MG63 (cell line): ENCODE measurements around the gene CCNB1. TPM values are rescaled to one million over a fixed set of nuclear protein-coding genes. Genes with fewer than 3 reads are reported as not detected.
A peak's percentile ranks its signal among the peaks of the same experiment; 100 is the strongest.
"Not testable (repeated sequence)": the region's sequence is repeated elsewhere in the genome, so short reads cannot be mapped to it uniquely, and the experiment has no call there.

Experiments used
- DNase-seq: peaks from one replicate; pipeline ENCODE4 v3.0.0-alpha.2; 2020
- H3K27me3 ChIP-seq: fragments of 250-450 bp; sonication (Bioruptor Pico); 2 replicates; pipeline ENCODE4 v1.5.1; 2020; ENCODE audit warnings: mild to moderate bottlenecking, moderate library complexity
- H3K36me3 ChIP-seq: fragments of 250-450 bp; sonication (Bioruptor Pico); 2 replicates; pipeline ENCODE4 v1.5.1; 2020; ENCODE audit warnings: mild to moderate bottlenecking, moderate library complexity
- H3K4me3 ChIP-seq: fragments of 250-450 bp; sonication (Bioruptor Pico); 2 replicates; pipeline ENCODE4 v1.5.1; 2020; ENCODE audit warnings: mild to moderate bottlenecking, moderate library complexity
- H3K9me3 ChIP-seq: fragments of 250-450 bp; sonication (Bioruptor Pico); 2 replicates; pipeline ENCODE4 v1.5.1; 2020; ENCODE audit warnings: mild to moderate bottlenecking, moderate library complexity
- total RNA-seq: library from RNA; depleted of rRNA; stranded (reverse); fragments of >200 nt; shearing (Covaris generic); gene quantifications from 2 replicates; pipeline ENCODE4 v1.2.3, GENCODE V29; 2014; ENCODE audit warnings: low replicate concordance

The CCNB1 gene
- total RNA-seq, 1 experiment from 2014 or later, result 310 TPM

GRCh38 chr5:69167493-69167855 lies 524 bp downstream of the CCNB1 start:
- no peak for DNase-seq
- no peaks in the 10 kb centered on the region for H3K9me3 ChIP-seq
- peaks cover 49% of the 10 kb centered on the region for H3K36me3 ChIP-seq
- H3K4me3 ChIP-seq, result peak overlapping the region; percentile 83
- no peaks in the 10 kb centered on the region for H3K27me3 ChIP-seq

- Histone ChIP-seq H3K4me3 (peak overlapping the region; percentile 83), H3K27me3 (no peaks in the 10 kb centered on the region), H3K36me3 (peaks cover 51% of the 10 kb centered on the region), H3K9me3 (no peaks in the 10 kb centered on the region)
- no peak for DNase-seq
These were observed 979 bp downstream of the CCNB1 start for GRCh38 chr5:69167929-69168328.

- no peak overlapping the region for H3K4me3 ChIP-seq
- H3K36me3 ChIP-seq, result peaks cover 75% of the 10 kb centered on the region
- H3K9me3 ChIP-seq, result no peaks in the 10 kb centered on the region
- no peaks in the 10 kb centered on the region for H3K27me3 ChIP-seq
- DNase-seq, result no peak
These were observed 3.5 kb downstream of the CCNB1 start for GRCh38 chr5:69170495-69170894.

- no peak overlapping the region for H3K4me3 ChIP-seq
- H3K36me3 ChIP-seq, result peaks cover 78% of the 10 kb centered on the region
- no peak for DNase-seq
- no peaks in the 10 kb centered on the region for H3K9me3 ChIP-seq
- H3K27me3 ChIP-seq, result no peaks in the 10 kb centered on the region
These were observed 4.0 kb downstream of the CCNB1 start for GRCh38 chr5:69170969-69171368.

GRCh38 chr5:69181659-69182293 lies 14.8 kb downstream of the CCNB1 start:
- not testable (repeated sequence) for H3K9me3 ChIP-seq, DNase-seq, H3K4me3 ChIP-seq, H3K27me3 ChIP-seq
- H3K36me3 ChIP-seq, result peaks cover 15% of the 10 kb centered on the region

- Histone ChIP-seq H3K9me3 (0 out of 2 replicates have a peak, but pooled peaks cover 2% of the 10 kb centered on the region), H3K36me3 (no peaks in the 10 kb centered on the region), H3K27me3 (no peaks in the 10 kb centered on the region), H3K4me3 (no peak overlapping the region)
- no peak for DNase-seq
These were observed 17.7 kb downstream of the CCNB1 start for GRCh38 chr5:69184621-69185020.

- no peak overlapping the region for H3K4me3 ChIP-seq
- H3K9me3 ChIP-seq, result no peaks in the 10 kb centered on the region
- H3K36me3 ChIP-seq, result peaks cover 2% of the 10 kb centered on the region; the same call in 1 of the 2 replicates
- DNase-seq, result no peak
- no peaks in the 10 kb centered on the region for H3K27me3 ChIP-seq
These were observed 20.4 kb downstream of the CCNB1 start for GRCh38 chr5:69187342-69187741.

GRCh38 chr5:69188811-69189161 lies 21.8 kb downstream of the CCNB1 start:
- H3K36me3 ChIP-seq, result peaks cover 5% of the 10 kb centered on the region
- H3K4me3 ChIP-seq, result peak overlapping the region; percentile 96
- H3K27me3 ChIP-seq, result no peaks in the 10 kb centered on the region
- no peak for DNase-seq
- H3K9me3 ChIP-seq, result no peaks in the 10 kb centered on the region

- no peaks in the 10 kb centered on the region for H3K9me3 ChIP-seq
- peak; percentile 89 for DNase-seq
- peak within 1 kb of the TSS; percentile 96 for H3K4me3 ChIP-seq
- H3K36me3 ChIP-seq, result peaks cover 8% of the 10 kb centered on the region
- H3K27me3 ChIP-seq, result no peaks in the 10 kb centered on the region
These were observed 22.5 kb downstream of the CCNB1 start, which contains the start of gene CENPH for GRCh38 chr5:69189162-69190086. Gene CENPH, plus strand, starts transcription at chr5:69189583. Its CDS starts 52 bp downstream, at chr5:69189635.

GRCh38 chr5:69202497-69202896 lies 35.5 kb downstream of the CCNB1 start:
- no peak for DNase-seq
- Histone ChIP-seq H3K36me3 (peaks cover 13% of the 10 kb centered on the region), H3K27me3 (no peaks in the 10 kb centered on the region)

GRCh38 chr5:69206528-69207190 lies 39.7 kb downstream of the CCNB1 start:
- Histone ChIP-seq H3K4me3 (no peak overlapping the region), H3K36me3 (peaks cover 18% of the 10 kb centered on the region), H3K9me3 (no peaks in the 10 kb centered on the region), H3K27me3 (no peaks in the 10 kb centered on the region)
- no peak for DNase-seq

More at GRCh38 chr5:69202497-69202896, 35.5 kb downstream of the CCNB1 start:
- no peaks in the 10 kb centered on the region for H3K9me3 ChIP-seq
- H3K4me3 ChIP-seq, result no peak overlapping the region

GRCh38 chr5:69209602-69210001 lies 42.7 kb downstream of the CCNB1 start:
- DNase-seq, result no peak
- Histone ChIP-seq H3K9me3 (no peaks in the 10 kb centered on the region), H3K4me3 (no peak overlapping the region), H3K36me3 (peaks cover 17% of the 10 kb centered on the region), H3K27me3 (no peaks in the 10 kb centered on the region)

GRCh38 chr5:69211200-69211599 lies 44.2 kb downstream of the CCNB1 start:
- Histone ChIP-seq H3K36me3 (peaks cover 17% of the 10 kb centered on the region), H3K27me3 (no peaks in the 10 kb centered on the region), H3K9me3 (no peaks in the 10 kb centered on the region), H3K4me3 (no peak overlapping the region)
- no peak for DNase-seq

- no peaks in the 10 kb centered on the region for H3K27me3 ChIP-seq
- no peak overlapping the region for H3K4me3 ChIP-seq
- DNase-seq, result no peak
- peaks cover 15% of the 10 kb centered on the region for H3K36me3 ChIP-seq
- no peaks in the 10 kb centered on the region for H3K9me3 ChIP-seq
These were observed 45.1 kb downstream of the CCNB1 start for GRCh38 chr5:69212022-69212421.

GRCh38 chr5:69213513-69214215 lies 46.7 kb downstream of the CCNB1 start:
- H3K4me3 ChIP-seq, result no peak overlapping the region
- DNase-seq, result peak; percentile 15
- peaks cover 2% of the 10 kb centered on the region; the same call in 1 of the 2 replicates for H3K9me3 ChIP-seq
- H3K27me3 ChIP-seq, result no peaks in the 10 kb centered on the region
- peaks cover 8% of the 10 kb centered on the region for H3K36me3 ChIP-seq

- H3K4me3 ChIP-seq, result peak overlapping the region; percentile 100
- H3K9me3 ChIP-seq, result peaks cover 2% of the 10 kb centered on the region; the same call in 1 of the 2 replicates
- H3K36me3 ChIP-seq, result peaks cover 4% of the 10 kb centered on the region; the same call in 1 of the 2 replicates
- DNase-seq, result no peak
- H3K27me3 ChIP-seq, result no peaks in the 10 kb centered on the region
These were observed 50.2 kb downstream of the CCNB1 start for GRCh38 chr5:69217151-69217511.
